Measurements from ENCODE around the gene STAT6. TPM values are rescaled to one million over a fixed set of nuclear protein-coding genes. Genes with fewer than 3 reads are reported as not detected.
A peak's percentile ranks its signal among the peaks of the same experiment; 100 is the strongest.

The STAT6 gene
- total RNA-seq, 1 experiment from 2014 or later: 44.4 TPM

DNA sequence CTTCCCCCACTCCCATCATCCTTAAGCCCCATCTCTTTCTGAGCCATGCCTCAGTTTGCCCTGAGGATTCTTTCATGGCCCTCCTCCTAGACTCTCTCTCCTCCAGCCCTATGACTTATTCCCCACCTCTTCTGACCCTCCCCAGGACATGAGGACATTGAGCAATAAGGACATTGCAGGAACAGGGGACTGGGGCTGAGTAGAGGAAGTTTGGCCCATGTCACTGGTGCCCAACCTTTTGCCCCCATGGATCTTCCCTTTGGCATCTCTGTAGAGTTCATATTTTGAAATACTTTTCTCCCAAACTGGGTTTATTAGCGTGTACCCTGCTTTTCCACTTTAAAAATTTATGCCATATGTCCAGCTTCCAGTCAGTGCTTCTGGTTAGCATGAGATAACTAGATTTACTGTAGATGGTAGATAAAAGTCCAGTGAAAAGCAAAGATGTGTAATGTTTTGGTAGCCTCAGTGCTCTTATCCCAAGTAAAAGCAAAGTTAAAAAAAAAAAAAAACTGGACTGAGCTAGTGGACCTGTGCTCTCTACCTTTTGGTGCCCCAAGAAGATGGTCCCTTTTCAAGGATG, 42.3 kb upstream of the STAT6 start:
- H3K27me3 ChIP-seq (ENCODE audit: insufficient read depth, low read length): no peaks in the 10 kb centered on the region
- H3K27ac Mint-ChIP-seq: peak overlapping the region; percentile 6 to 89 (median 70); a peak in 4 of 7 replicates
- no peak overlapping the region for H3T11ph ChIP-seq (ENCODE audit: low read length)
- H3K23ac ChIP-seq (ENCODE audit: insufficient read length, low read depth, low read length): no peak overlapping the region
- H3K4me2 ChIP-seq (ENCODE audit: insufficient read depth, insufficient read length, low read length): no peak overlapping the region
- DNase-seq: no peak
- H3K79me2 ChIP-seq (ENCODE audit: insufficient read depth, low read length): no peaks in the 10 kb centered on the region
- no peak overlapping the region for H2AK5ac ChIP-seq (ENCODE audit: insufficient read length, low read length)
- H4K5ac ChIP-seq (ENCODE audit: insufficient read length, low read depth, low read length): no peak overlapping the region
- no peak overlapping the region for H3K14ac ChIP-seq (ENCODE audit: insufficient read depth, low read length)
- no peaks in the 10 kb centered on the region for H3K9me3 Mint-ChIP-seq
- no peak overlapping the region for H3K4me3 Mint-ChIP-seq
- H3K9me3 ChIP-seq (ENCODE audit: control insufficient read depth, low read depth, low read length): no peaks in the 10 kb centered on the region
- no peak overlapping the region for H2BK20ac ChIP-seq (ENCODE audit: low read depth, low read length, poor library complexity, severe bottlenecking)
- H2BK5ac ChIP-seq (ENCODE audit: insufficient read length, low read length): no peak overlapping the region
- TF ChIP-seq, protein P1, sequence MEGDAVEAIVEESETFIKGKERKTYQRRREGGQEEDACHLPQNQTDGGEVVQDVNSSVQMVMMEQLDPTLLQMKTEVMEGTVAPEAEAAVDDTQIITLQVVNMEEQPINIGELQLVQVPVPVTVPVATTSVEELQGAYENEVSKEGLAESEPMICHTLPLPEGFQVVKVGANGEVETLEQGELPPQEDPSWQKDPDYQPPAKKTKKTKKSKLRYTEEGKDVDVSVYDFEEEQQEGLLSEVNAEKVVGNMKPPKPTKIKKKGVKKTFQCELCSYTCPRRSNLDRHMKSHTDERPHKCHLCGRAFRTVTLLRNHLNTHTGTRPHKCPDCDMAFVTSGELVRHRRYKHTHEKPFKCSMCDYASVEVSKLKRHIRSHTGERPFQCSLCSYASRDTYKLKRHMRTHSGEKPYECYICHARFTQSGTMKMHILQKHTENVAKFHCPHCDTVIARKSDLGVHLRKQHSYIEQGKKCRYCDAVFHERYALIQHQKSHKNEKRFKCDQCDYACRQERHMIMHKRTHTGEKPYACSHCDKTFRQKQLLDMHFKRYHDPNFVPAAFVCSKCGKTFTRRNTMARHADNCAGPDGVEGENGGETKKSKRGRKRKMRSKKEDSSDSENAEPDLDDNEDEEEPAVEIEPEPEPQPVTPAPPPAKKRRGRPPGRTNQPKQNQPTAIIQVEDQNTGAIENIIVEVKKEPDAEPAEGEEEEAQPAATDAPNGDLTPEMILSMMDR (conservative IDR thresholded peaks at IDR 0.05): no peak
- peaks cover 41 to 87% (median 74%) of the 10 kb centered on the region in 3 experiments; a peak in 6 of 7 replicates for H3K36me3 Mint-ChIP-seq (ENCODE audit: insufficient read depth in 1 of 3, low read depth in 3 of 3)
- no peak overlapping the region for H2BK120ac ChIP-seq (ENCODE audit: low read depth, low read length, poor library complexity, severe bottlenecking)
- peaks cover 22 to 28% of the 10 kb centered on the region in 2 experiments for H3K4me1 Mint-ChIP-seq
- H2BK12ac ChIP-seq (ENCODE audit: insufficient read length, low read depth, low read length): no peak overlapping the region
- H3K4me1 ChIP-seq (ENCODE audit: insufficient read depth, low read length): no peaks in the 10 kb centered on the region
- no peak overlapping the region for H3K56ac ChIP-seq (ENCODE audit: insufficient read length, low read depth, low read length)
- peaks cover 2% of the 10 kb centered on the region for H4K20me1 ChIP-seq (ENCODE audit: control insufficient read depth, insufficient read depth, insufficient read length)
- H3K79me1 ChIP-seq (ENCODE audit: insufficient read depth, low read depth, low read length, poor library complexity, severe bottlenecking): no peaks in the 10 kb centered on the region
- H3K9ac ChIP-seq (ENCODE audit: extremely low read depth, insufficient read length, low read length): no peak overlapping the region
- no CpG with 5 or more reads among the region's 1 CpG for WGBS (ENCODE audit: extremely low coverage, insufficient read length, low lambda C conversion rate)
- H3K4ac ChIP-seq (ENCODE audit: low read depth, low read length): no peak overlapping the region
- H2BK15ac ChIP-seq (ENCODE audit: low read depth, low read length): no peak overlapping the region
- H4K91ac ChIP-seq (ENCODE audit: insufficient read length, low read depth, low read length): no peak overlapping the region
- H2AFZ ChIP-seq (ENCODE audit: low read length): no peak overlapping the region
- no peak overlapping the region for H3K18ac ChIP-seq (ENCODE audit: insufficient read length, low read depth, low read length)
- no peaks in the 10 kb centered on the region for H3K27me3 Mint-ChIP-seq (ENCODE audit: low read depth)
- H3K23me2 ChIP-seq (ENCODE audit: insufficient read length, low read depth, low read length, poor library complexity, severe bottlenecking): no peaks in the 10 kb centered on the region
- H4K8ac ChIP-seq (replicated peaks; ENCODE audit: insufficient read length, low read depth, low read length): no peak overlapping the region
- no peak overlapping the region for H3K27ac ChIP-seq (ENCODE audit: insufficient read length, low read depth, low read length)
